Dendritic cell treated with granulocyte-macrophage colony-stimulating factor and Interleukin-4, amounts not matched to agents 40 ng/mL and 50 ng/mL, for 4 days (primary cell): ENCODE measurements around the gene ZNF846.
A peak's percentile ranks its signal among the peaks of the same experiment; 100 is the strongest.
"Not testable (repeated sequence)": the region's sequence is repeated elsewhere in the genome, so short reads cannot be mapped to it uniquely, and the experiment has no call there.

ENCODE experiments used
- H3K27ac Mint-ChIP-seq: one replicate; pipeline ENCODE4 v1.8.0; 2022; ENCODE audit warnings: mild to moderate bottlenecking, mixed read lengths
- H3K27me3 Mint-ChIP-seq: one replicate; pipeline ENCODE4 v1.8.0; 2022; ENCODE audit warnings: mild to moderate bottlenecking, mixed read lengths
- H3K36me3 Mint-ChIP-seq: one replicate; pipeline ENCODE4 v1.8.0; 2022; ENCODE audit warnings: low read depth, mixed read lengths
- H3K4me1 Mint-ChIP-seq: one replicate; pipeline ENCODE4 v1.8.0; 2022; ENCODE audit warnings: low read depth, mixed read lengths
- H3K4me3 Mint-ChIP-seq: one replicate; pipeline ENCODE4 v1.8.0; 2022; ENCODE audit warnings: mild to moderate bottlenecking, moderate library complexity, mixed read lengths
- H3K9me3 Mint-ChIP-seq: one replicate; pipeline ENCODE4 v1.8.0; 2022; ENCODE audit warnings: mixed read lengths
- intact Hi-C: fragments of 100-400 bp; cut with micrococcal nuclease; formaldehyde crosslinking; loops from one replicate; pipeline ENCODE4 v1.15.0; 2022

ZNF846 gene

DNA sequence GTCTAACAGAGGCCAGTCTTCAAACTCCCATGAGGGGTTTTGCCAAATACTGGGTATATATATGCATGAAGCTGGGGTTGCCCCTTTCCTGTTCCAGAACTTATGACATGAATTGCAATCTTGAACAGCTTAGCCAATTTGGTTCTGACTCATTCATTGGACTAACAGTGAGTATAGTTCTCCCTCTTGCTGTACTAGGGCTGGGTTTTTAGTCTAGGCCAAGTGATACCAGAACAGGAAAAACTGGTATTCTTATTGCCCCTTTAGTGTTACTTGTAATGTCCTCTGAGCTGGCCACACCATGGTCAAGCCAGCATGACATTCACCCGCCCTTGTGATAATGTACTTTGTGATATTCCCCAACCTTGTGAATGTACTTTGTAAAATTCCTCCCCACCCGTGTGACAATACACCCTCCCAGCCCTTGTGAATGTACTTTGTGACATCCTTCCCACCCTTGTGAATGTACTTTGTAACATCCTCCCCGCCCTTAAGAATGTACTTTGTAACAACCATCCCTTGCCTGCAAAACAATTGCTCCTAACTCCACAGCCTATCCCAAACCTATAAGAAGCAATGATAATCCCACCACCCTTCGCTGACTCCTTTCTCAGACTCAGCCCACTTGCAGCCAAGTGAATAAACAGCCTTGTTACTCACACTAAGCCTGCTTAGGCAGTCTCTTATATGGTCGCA lies 26.9 kb downstream of the ZNF846 start:
- no peak overlapping the region for H3K4me3 Mint-ChIP-seq
- H3K27me3 Mint-ChIP-seq: no peaks in the 10 kb centered on the region
- no peak overlapping the region for H3K27ac Mint-ChIP-seq
- intact Hi-C loops: no loop called here
- no peaks in the 10 kb centered on the region for H3K4me1 Mint-ChIP-seq
- peaks cover 9% of the 10 kb centered on the region for H3K36me3 Mint-ChIP-seq
- no peaks in the 10 kb centered on the region for H3K9me3 Mint-ChIP-seq

DNA sequence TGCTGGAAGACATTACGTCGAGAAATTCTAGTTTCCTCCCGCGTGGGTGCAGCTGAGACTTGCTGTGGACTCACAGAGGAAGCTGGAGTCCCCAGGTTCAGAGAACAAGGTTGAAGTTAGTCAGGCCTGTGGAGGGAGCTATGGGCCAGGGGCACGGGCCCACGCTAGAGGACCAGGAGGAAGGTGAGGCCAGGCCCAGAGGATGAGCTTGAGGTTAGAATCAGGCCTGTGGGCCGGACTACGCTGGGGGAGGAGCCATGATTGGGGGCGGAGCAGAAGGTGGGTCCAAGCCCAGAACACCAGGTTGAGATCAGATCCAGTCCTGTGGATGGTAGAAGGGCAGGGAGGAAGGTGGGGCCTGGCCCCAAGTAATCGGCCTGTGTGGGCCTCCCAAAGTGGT lies 32.6 kb downstream of the ZNF846 start:
- no peaks in the 10 kb centered on the region for H3K36me3 Mint-ChIP-seq
- H3K4me1 Mint-ChIP-seq: no peaks in the 10 kb centered on the region
- intact Hi-C loops: no loop called here
- peaks cover 13% of the 10 kb centered on the region for H3K9me3 Mint-ChIP-seq
- H3K4me3 Mint-ChIP-seq: no peak overlapping the region
- H3K27ac Mint-ChIP-seq: no peak overlapping the region
- no peaks in the 10 kb centered on the region for H3K27me3 Mint-ChIP-seq

DNA sequence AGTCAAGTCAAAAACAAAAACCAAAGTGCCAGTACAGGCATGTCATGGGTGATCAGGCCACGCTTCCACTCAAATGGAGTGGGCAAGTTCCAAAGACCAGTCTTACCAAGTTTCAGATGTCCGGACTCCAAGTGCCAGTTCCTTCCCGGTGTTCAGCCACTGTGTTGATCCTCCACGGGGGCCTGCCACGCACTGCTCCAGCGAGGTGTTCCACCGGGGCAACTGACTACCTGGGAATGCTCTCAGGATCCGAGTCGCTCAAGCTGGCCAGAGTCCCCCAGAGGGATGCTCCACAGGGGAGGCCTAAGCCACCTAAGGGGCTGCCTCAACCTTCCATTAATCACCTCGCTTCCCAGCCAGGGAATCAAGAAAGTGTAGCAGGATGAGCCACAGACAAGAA lies 38.5 kb downstream of the ZNF846 start:
- H3K4me1 Mint-ChIP-seq, intact Hi-C loops, H3K36me3 Mint-ChIP-seq, H3K27me3 Mint-ChIP-seq, H3K9me3 Mint-ChIP-seq, H3K27ac Mint-ChIP-seq, H3K4me3 Mint-ChIP-seq: not testable (repeated sequence)

DNA sequence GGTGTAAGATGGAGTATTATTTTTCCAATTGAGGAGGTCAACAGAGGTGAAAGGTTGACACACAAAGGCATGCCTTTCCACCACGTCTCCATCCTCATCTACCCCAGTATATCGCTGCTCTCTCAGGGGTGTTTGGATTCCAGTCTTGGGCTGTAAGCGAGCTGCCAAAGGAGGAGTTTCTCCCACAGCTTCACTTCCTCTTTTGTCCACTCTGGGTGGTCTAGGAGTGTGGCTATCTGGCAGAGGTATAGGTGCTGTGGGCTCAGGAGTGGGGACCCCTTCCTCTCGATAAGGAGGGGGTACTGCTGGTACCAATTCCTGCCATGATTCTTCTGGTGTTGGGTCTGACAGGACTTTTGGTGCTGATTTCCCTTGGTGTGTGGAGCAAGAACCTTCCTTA lies 39.4 kb downstream of the ZNF846 start:
- no peaks in the 10 kb centered on the region for H3K27me3 Mint-ChIP-seq
- H3K36me3 Mint-ChIP-seq: no peaks in the 10 kb centered on the region
- H3K9me3 Mint-ChIP-seq: no peaks in the 10 kb centered on the region
- no peaks in the 10 kb centered on the region for H3K4me1 Mint-ChIP-seq
- intact Hi-C loops: no loop called here
- H3K4me3 Mint-ChIP-seq: no peak overlapping the region
- H3K27ac Mint-ChIP-seq: no peak overlapping the region

DNA sequence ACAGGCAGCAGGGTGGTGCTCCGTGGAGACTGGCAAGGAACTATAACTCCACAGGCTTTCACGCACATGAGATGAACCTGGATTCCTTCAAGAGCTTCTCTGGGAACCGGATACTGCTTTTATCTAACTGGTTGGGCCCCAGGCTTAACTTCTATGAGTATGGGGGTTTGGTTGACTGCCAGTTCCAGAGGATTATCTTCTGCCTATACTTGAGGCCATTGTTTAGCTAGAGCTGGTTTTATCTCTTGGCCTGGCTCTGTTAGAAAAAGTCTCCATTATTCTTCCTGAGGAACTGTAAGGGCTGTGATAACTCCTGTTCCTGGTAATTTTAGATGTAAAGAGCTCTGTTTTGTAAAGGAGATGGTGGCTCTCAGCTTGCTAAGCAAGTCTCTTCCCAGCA lies 40.9 kb downstream of the ZNF846 start:
- Mint-ChIP-seq H3K4me3 (no peak overlapping the region), H3K27ac (no peak overlapping the region), H3K9me3 (no peaks in the 10 kb centered on the region), H3K36me3 (no peaks in the 10 kb centered on the region), H3K27me3 (no peaks in the 10 kb centered on the region), H3K4me1 (peaks cover 3% of the 10 kb centered on the region)
- intact Hi-C loops: no loop called here

DNA sequence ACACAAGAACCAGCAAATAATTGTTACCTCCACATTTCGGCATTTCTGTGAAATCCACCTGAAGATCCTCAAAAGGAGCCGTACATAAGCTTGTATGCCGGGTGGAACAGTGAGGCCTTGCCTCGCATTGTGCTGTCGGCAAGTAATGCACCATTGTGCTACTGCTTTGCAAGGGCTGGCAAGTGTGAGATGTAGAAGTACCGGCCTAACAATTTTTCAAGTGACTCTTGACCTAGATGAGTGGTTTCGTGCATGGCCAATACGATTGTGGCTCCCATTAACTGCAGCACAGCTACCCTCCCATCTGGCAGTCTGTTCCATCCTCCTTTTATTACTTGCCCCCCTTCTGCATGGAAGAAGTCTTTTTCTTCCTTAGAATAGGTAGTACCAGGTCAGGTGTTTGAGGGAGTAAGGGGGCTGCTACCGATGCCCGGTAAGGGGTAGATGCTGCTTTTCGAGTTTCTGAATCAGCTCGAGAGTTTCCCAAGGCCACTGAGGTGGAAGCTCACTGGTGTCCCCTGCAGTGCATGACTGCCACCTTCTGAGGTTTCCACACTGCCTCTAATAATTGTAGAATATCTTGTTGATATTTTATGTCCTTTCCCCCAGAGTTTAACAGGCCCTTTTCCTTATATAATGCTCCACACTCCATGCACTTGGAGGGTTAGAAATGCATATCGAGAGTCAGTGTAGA lies 42.9 kb downstream of the ZNF846 start:
- intact Hi-C loops, H3K4me3 Mint-ChIP-seq, H3K27ac Mint-ChIP-seq, H3K9me3 Mint-ChIP-seq, H3K27me3 Mint-ChIP-seq, H3K36me3 Mint-ChIP-seq: not testable (repeated sequence)
- peaks cover 15% of the 10 kb centered on the region for H3K4me1 Mint-ChIP-seq

DNA sequence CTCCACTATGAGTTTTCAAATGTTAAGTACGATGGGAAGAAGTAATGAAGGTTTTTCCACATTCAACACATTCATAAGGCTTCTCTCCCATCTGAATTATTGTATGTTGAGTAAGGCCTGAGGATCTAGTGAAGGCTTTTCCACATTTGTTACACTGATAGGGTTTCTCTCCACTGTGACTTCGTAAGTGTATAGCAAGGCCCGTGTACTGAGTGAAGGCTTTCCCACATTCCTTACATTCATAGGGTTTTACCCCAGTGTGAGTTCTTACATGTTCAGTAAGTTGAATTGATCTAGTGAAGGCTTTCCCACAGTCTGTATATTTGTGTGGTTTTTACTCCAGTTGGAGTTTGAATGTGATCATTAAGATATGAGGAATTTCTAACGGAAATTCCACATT lies 44.4 kb downstream of the ZNF846 start:
- Mint-ChIP-seq H3K27ac (no peak overlapping the region), H3K4me1 (peaks cover 15% of the 10 kb centered on the region), H3K27me3 (no peaks in the 10 kb centered on the region), H3K9me3 (no peaks in the 10 kb centered on the region), H3K4me3 (no peak overlapping the region), H3K36me3 (no peaks in the 10 kb centered on the region)
- intact Hi-C loops: no loop called here

DNA sequence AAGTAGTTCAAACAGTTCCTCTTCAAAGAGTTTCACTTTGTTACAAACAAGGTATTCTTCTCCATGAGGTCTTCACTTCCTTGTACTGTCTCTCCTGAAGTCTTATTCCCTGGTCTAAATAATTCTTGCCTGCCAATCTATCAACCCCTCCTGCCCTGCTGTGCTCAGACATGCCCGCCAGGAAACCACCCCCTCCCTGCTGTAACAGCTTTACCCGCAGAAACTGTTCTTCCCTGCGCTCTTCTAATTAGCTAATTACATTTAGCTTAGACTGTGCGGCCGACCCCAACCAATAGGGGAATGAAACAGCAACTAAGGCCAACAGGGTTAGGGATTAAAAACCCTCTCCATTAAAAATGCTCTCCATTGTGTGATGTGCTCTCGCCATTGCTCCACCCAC lies 46.7 kb downstream of the ZNF846 start:
- H3K4me3 Mint-ChIP-seq: peak overlapping the region; percentile 72
- intact Hi-C loops: no loop called here
- H3K27ac Mint-ChIP-seq: peak overlapping the region; percentile 92
- no peaks in the 10 kb centered on the region for H3K9me3 Mint-ChIP-seq
- H3K27me3 Mint-ChIP-seq: no peaks in the 10 kb centered on the region
- H3K36me3 Mint-ChIP-seq: no peaks in the 10 kb centered on the region
- peaks cover 15% of the 10 kb centered on the region for H3K4me1 Mint-ChIP-seq

DNA sequence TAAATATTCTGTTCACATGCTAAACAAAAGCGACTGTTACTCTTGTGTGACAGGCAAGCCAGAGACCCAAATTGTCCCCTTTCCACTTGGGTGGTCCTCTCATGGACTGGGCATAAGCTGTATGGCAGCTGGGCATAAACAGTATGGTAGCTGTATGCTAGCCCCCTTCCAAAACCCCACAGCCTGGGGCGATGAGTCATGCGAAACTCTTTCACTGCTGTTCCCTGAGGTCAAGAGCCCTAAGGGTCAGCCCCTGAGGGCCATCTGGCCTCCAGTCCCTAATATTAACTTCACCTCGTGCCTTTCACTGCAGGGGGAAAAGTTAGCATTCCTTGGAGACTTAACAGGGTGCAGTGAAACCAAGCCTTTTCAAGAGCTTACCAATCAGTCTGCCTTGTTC lies 48.0 kb downstream of the ZNF846 start:
- intact Hi-C loops: no loop called here
- no peaks in the 10 kb centered on the region for H3K9me3 Mint-ChIP-seq
- no peak overlapping the region for H3K27ac Mint-ChIP-seq
- no peaks in the 10 kb centered on the region for H3K27me3 Mint-ChIP-seq
- H3K4me1 Mint-ChIP-seq: peaks cover 15% of the 10 kb centered on the region
- H3K36me3 Mint-ChIP-seq: no peaks in the 10 kb centered on the region
- no peak overlapping the region for H3K4me3 Mint-ChIP-seq

DNA sequence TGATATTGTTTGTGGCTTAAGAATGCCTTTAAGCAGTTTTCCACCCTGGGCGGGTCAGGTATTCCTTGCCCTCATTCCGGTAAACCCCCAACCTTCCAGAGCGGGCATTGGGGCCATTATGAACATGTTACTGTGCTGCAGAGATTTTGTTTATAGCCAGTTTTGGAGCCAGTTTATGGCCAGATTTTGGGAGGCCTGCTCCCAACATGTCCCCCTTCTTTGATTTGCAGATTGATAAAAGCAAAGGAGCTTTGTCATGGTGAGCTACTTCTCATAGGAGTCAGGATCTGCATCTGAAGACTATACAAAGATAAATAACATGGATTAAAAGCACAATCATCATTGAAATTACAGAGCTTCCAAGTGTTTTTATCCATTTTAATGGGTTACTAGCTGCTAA lies 56.7 kb downstream of the ZNF846 start:
- Mint-ChIP-seq H3K4me1 (peaks cover 11% of the 10 kb centered on the region), H3K9me3 (peaks cover 43% of the 10 kb centered on the region), H3K4me3 (no peak overlapping the region), H3K27me3 (no peaks in the 10 kb centered on the region), H3K27ac (no peak overlapping the region), H3K36me3 (peaks cover 17% of the 10 kb centered on the region)
- intact Hi-C loops: loop anchor here (10.0 kb wide), 1 partner anchor 53 kb away; the partner anchor contains the start of gene ZNF846

DNA sequence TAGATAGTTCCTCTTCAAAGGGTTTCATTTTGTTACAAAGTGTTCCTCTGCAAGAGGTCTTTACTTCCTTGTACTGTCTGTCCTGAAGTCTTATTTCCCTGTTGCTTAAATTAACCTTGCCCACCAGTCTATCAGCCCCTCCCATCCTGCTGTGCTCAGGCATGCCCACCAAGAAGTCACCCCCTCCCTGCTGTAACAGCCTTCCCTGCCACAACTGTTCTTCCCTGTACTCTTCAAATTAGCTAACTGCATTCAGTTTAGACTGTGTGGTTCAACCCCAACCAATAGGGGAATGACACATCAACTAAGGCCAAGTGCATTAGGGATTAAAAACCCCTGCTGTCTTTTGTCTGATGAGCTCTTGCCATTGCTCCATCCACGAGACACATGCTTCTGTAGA lies 59.2 kb downstream of the ZNF846 start:
- intact Hi-C loops: no loop called here
- Mint-ChIP-seq H3K4me3 (no peak overlapping the region), H3K36me3 (peaks cover 17% of the 10 kb centered on the region), H3K27ac (peak overlapping the region; percentile 88), H3K9me3 (peaks cover 43% of the 10 kb centered on the region), H3K27me3 (peaks cover 2% of the 10 kb centered on the region), H3K4me1 (peaks cover 11% of the 10 kb centered on the region)

DNA sequence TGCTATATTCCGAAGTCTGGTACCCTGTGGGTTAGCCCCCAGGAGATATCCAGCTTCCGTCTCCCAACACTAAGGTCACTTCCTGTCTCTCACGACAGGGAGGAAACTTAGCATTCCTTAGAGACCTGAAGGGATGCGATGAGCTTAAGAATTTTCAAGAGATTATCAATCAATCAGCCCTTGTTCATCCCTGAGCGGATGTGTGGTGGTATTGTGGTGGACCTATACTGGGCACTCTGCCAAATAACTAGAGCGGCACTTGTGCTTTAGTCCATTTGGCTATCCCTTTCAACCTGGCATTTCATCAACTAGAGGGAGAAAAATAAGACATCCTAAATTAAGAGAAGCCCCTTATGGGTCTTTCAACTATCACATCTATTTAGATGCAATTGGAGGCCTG lies 62.7 kb downstream of the ZNF846 start:
- H3K27ac Mint-ChIP-seq: no peak overlapping the region
- intact Hi-C loops: no loop called here
- H3K36me3 Mint-ChIP-seq: peaks cover 9% of the 10 kb centered on the region
- H3K27me3 Mint-ChIP-seq: peaks cover 7% of the 10 kb centered on the region
- H3K9me3 Mint-ChIP-seq: peaks cover 24% of the 10 kb centered on the region
- H3K4me1 Mint-ChIP-seq: peaks cover 14% of the 10 kb centered on the region
- no peak overlapping the region for H3K4me3 Mint-ChIP-seq

DNA sequence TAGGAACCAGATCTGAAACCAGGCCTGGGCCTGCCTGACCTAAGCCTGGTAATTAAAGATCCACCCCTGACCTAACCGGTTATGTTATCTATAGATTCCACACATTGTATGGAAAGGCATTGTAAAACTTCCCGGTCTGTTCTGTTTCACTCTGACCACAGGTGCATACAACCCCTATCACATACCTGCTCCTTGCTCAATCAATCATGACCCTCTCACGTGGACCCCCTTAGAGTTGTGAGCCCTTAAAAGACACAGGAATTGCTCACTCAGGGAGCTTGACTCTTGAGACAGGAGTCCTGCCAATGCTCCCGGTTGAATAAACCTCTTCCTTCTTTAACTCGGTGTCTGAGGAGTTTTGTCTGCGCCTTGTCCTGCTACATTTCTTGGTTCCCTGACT lies 66.4 kb downstream of the ZNF846 start:
- Mint-ChIP-seq H3K27ac (no peak overlapping the region), H3K9me3 (peaks cover 29% of the 10 kb centered on the region), H3K4me1 (peaks cover 8% of the 10 kb centered on the region), H3K4me3 (no peak overlapping the region), H3K36me3 (no peaks in the 10 kb centered on the region), H3K27me3 (peaks cover 10% of the 10 kb centered on the region)
- intact Hi-C loops: no loop called here
